OCI-LY3 (cell line): ENCODE results near the gene TMTC4.

Experiments
- H2AFZ ChIP-seq: fragments of 200-600, 300-600 bp; shearing (Covaris generic); 2 replicates; pipeline ENCODE4 v1.6.0; 2014; ENCODE audit warnings: antibody characterized with exemption, low read depth, low read length
- H3K27ac ChIP-seq: fragments of 200-600, 300-600 bp; sonication (generic); 2 replicates; pipeline ENCODE4 v1.5.1; 2014; ENCODE audit warnings: mild to moderate bottlenecking, low read length, moderate library complexity, mixed read lengths
- H3K27me3 ChIP-seq: fragments of 200-600, 300-600 bp; sonication (generic); 2 replicates; pipeline ENCODE4 v1.6.1; 2014; ENCODE audit warnings: low read depth, low read length, mixed read lengths
- H3K36me3 ChIP-seq: fragments of 200-600, 300-600 bp; sonication (generic); replicated peaks from 2 replicates; pipeline ENCODE3; 2014; ENCODE audit warnings: low read depth, low read length, mixed read lengths
- H3K4me1 ChIP-seq: fragments of 300-600, 200-600 bp; sonication (generic); 2 replicates; pipeline ENCODE4 v1.6.1; 2014; ENCODE audit warnings: low read length, mixed read lengths
- H3K4me2 ChIP-seq: fragments of 200-600, 300-600 bp; sonication (generic); 2 replicates; pipeline ENCODE4 v1.6.1; 2014; ENCODE audit warnings: low read length, mixed read lengths
- H3K4me3 ChIP-seq: fragments of 300-600, 200-600 bp; sonication (generic); 2 replicates; pipeline ENCODE4 v1.5.1; 2014; ENCODE audit warnings: antibody characterized with exemption, mild to moderate bottlenecking, low read length, moderate library complexity
- H3K79me2 ChIP-seq: fragments of 300-600, 200-600 bp; shearing (Covaris generic); 2 replicates; pipeline ENCODE4 v1.6.1; 2014; ENCODE audit warnings: mild to moderate bottlenecking, low read length, mixed read lengths
- H3K9ac ChIP-seq: fragments of 300-600, 200-600 bp; shearing (Covaris generic); 2 replicates; pipeline ENCODE4 v1.6.0; 2014; ENCODE audit warnings: mild to moderate bottlenecking, low read length, moderate library complexity
- H3K9me3 ChIP-seq: fragments of 200-600, 300-600 bp; shearing (Covaris generic); 2 replicates; pipeline ENCODE4 v1.6.1; 2014; ENCODE audit warnings: low read length, mixed read lengths; ENCODE audit not compliant: insufficient read depth
- H4K20me1 ChIP-seq: fragments of 200-600, 300-600 bp; sonication (generic); 2 replicates; pipeline ENCODE4 v1.6.1; 2016; ENCODE audit warnings: low read length, mixed read lengths; ENCODE audit not compliant: insufficient read depth
- CTCF ChIP-seq: fragments of 200-600, 300-600 bp; sonication (generic); IDR thresholded peaks from 2 replicates; pipeline ENCODE4 v1.5.1; 2014; ENCODE audit warnings: antibody characterized with exemption, low read length, low read depth
- EZH2phosphoT487 ChIP-seq: fragments of 200-600 bp; shearing (Covaris generic); IDR thresholded peaks from 2 replicates; pipeline ENCODE4 v1.6.1; 2018; ENCODE audit warnings: antibody characterized with exemption, mixed run types, low read depth

TMTC4 gene

GRCh38 chr13:100674572-100674871 lies at the start of gene TMTC4:
Gene TMTC4 (minus strand): TSS chr13:100674795. CDS start chr13:100670362, 4,433 bp downstream.
- peak within 1 kb of the TSS; percentile 87 for H2AFZ ChIP-seq

GRCh38 chr13:100722517-100722916 lies 47.9 kb upstream of the TMTC4 start:
- Histone ChIP-seq H3K9me3 (no peaks in the 10 kb centered on the region), H3K4me3 (no peak overlapping the region), H3K36me3 (no peaks in the 10 kb centered on the region), H3K27me3 (no peaks in the 10 kb centered on the region), H3K4me2 (no peak overlapping the region), H3K4me1 (peaks cover 15% of the 10 kb centered on the region), H4K20me1 (no peaks in the 10 kb centered on the region), H3K79me2 (no peaks in the 10 kb centered on the region), H3K27ac (no peak overlapping the region), H2AFZ (peak overlapping the region; percentile 26; the same call in 1 of the 2 replicates), H3K9ac (no peak overlapping the region)
- TF ChIP-seq EZH2phosphoT487 (no peak), CTCF (no peak)

More at GRCh38 chr13:100674572-100674871, at the start of gene TMTC4:
- Histone ChIP-seq H3K9ac (peak within 1 kb of the TSS; percentile 85), H3K36me3 (peaks cover 6% of the 10 kb centered on the region), H3K79me2 (peaks cover 46% of the 10 kb centered on the region), H3K4me1 (peaks cover 12% of the 10 kb centered on the region; the same call in 1 of the 2 replicates), H3K27me3 (0 out of 2 replicates have a peak, but pooled peaks cover 3% of the 10 kb centered on the region), H3K4me2 (peak within 1 kb of the TSS; percentile 86), H3K9me3 (no peaks in the 10 kb centered on the region), H3K27ac (peak within 1 kb of the TSS; percentile 28), H4K20me1 (peaks cover 11% of the 10 kb centered on the region), H3K4me3 (peak within 1 kb of the TSS; percentile 93)
- no peak for TF ChIP-seq EZH2phosphoT487
- TF ChIP-seq CTCF, result no peak

DNA sequence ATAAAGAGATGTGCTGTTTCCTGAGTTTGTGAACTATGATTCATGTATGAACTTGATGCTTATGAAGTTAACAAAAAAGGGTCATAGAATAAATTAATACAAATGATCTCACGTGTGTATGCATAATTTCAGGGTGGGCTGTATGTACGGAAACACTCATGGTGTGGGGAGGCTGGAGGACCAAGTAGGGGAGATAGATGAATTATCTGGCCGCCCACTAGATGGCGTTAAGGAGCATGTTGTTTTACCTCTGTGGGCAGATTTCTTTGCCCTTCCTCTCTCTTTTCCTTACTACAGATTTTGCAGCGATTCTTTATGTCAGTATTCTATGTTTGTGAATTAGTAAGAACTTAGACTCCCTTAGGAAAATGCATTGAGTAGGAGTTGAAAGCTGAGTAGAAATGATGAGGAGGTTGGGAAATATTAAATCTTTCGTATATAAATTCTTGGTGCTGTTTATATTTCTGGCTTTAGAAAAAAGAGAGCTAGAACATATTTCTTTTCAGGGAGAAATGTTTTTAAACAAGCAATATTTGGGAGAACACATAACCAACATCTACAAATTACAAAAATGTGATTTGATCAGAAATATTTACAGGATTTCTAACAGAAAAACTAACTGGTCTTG lies 47.4 kb upstream of the TMTC4 start:
- H3K27ac ChIP-seq, result no peak overlapping the region
- peaks cover 15% of the 10 kb centered on the region for H3K4me1 ChIP-seq
- no peak for TF ChIP-seq EZH2phosphoT487
- TF ChIP-seq CTCF, result peak; percentile 88
- peak overlapping the region; percentile 26; the same call in 1 of the 2 replicates for H2AFZ ChIP-seq
- no peaks in the 10 kb centered on the region for H3K27me3 ChIP-seq
- H3K79me2 ChIP-seq, result no peaks in the 10 kb centered on the region
- no peaks in the 10 kb centered on the region for H3K9me3 ChIP-seq
- no peaks in the 10 kb centered on the region for H3K36me3 ChIP-seq
- H3K4me2 ChIP-seq, result peak overlapping the region; percentile 46
- no peak overlapping the region for H3K9ac ChIP-seq
- H4K20me1 ChIP-seq, result no peaks in the 10 kb centered on the region
- H3K4me3 ChIP-seq, result 0 out of 2 replicates have a peak overlapping the region, but pooled peaks have one; percentile 7

GRCh38 chr13:100715604-100716003 lies 41.0 kb upstream of the TMTC4 start:
- H3K4me1 ChIP-seq, result no peaks in the 10 kb centered on the region
- no peak overlapping the region for H3K9ac ChIP-seq
- H3K9me3 ChIP-seq, result no peaks in the 10 kb centered on the region
- H3K27ac ChIP-seq, result no peak overlapping the region
- no peaks in the 10 kb centered on the region for H3K79me2 ChIP-seq
- H2AFZ ChIP-seq, result no peak overlapping the region
- no peaks in the 10 kb centered on the region for H4K20me1 ChIP-seq
- H3K36me3 ChIP-seq, result no peaks in the 10 kb centered on the region
- H3K4me2 ChIP-seq, result no peak overlapping the region
- no peak overlapping the region for H3K4me3 ChIP-seq
- no peak for TF ChIP-seq EZH2phosphoT487
- no peak for TF ChIP-seq CTCF
- H3K27me3 ChIP-seq, result no peaks in the 10 kb centered on the region
